SH-SY5Y (cell line): Measurements from ENCODE around the gene HSPA9.

ENCODE experiments used
- GATA2 ChIP-seq: IDR thresholded peaks from 2 replicates; pipeline ENCODE4 v1.6.1; 2011; ENCODE audit warnings: mild to moderate bottlenecking, low read depth, low read length
- GATA3 ChIP-seq: IDR thresholded peaks from 2 replicates; pipeline ENCODE4 v1.6.1; 2011; ENCODE audit warnings: low read depth, mild to moderate bottlenecking, low read length, moderate library complexity

GRCh38 chr5:138601444-138601843, 26.2 kb upstream of the HSPA9 start:
- TF ChIP-seq GATA2 (no peak), GATA3 (no peak)
